NCI-H82 (cell line): ENCODE measurements around the gene RBMS3.

Source experiments
- DNase-seq: peaks from one replicate; lab custom pipeline; 2025; lab: John Stamatoyannopoulos, UW

RBMS3 gene

DNA sequence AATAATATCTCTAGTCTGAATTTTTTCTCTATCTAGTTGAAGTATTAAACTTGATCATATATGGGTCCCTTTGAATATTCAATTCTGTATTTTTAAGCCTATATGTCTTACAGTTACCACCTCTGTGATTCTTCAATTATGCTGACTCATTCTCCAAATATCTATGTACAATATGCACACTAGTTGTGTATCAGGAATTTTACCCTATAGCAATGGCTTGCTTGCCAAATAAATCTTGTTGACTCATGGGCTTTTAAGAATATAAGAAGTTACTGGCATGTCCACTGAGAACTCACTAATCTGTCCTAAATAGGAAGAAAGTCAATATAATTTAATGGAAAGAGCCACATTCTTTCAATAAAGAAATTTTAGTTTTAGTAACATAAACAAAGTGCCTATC lies 656.3 kb downstream of the RBMS3 start:
- no peak for DNase-seq

GRCh38 chr3:29940759-29941323 lies 660.0 kb downstream of the RBMS3 start:
- DNase-seq, result no peak

GRCh38 chr3:29942297-29942696 lies 661.4 kb downstream of the RBMS3 start:
- DNase-seq, result no peak

DNA sequence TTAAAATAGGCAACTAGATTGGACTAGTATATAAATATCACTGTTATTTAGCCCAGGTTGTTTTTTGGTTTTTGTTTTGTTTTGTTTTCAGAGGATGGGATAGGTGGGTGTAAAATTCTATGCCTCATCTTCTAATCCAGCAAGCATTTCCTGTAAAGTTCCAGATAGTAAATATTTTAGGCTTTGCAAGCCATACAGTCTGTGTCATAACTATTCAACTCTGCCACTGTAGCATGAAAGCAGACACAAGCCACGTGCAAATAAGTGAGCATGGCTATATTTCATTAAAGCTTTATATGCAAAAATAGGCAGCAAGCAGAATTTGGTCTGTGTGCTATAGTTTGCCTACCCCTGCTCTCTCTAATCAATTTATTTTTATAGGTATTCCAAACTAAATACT lies 668.3 kb downstream of the RBMS3 start:
- no peak for DNase-seq

DNA sequence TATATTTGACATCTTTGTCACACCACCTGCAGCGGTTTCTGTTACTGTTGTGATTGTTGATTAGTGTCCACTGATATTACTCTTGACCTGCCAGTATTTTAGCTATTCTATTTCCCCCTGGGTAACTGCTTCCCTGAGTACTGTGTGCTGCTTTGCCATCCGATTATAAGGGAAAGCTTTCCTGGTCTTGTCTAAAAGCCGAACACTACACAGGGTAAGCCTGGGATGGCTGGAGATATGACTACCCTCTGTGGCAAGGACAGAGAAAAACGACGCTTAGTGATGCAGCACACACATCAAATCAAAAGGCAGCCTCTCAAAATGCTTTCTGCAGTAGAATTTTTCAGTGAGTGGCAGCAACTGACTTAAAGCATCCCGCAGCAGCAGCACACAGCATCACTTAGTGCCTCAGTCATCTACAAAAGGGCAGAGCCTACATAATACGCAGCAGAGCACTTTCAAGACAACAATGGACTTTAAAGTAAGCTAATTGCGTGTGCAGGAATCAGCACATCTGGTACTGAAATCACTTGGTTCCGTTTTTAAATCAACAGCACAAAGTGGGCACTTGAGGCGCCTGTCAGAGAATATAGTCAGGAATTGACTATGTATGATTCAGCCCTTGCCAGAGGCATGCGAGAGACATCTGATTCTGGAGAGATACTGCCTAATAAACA lies 669.2 kb downstream of the RBMS3 start:
- DNase-seq, result no peak

- no peak for DNase-seq
These were observed 671.6 kb downstream of the RBMS3 start for GRCh38 chr3:29952431-29952830.

DNA sequence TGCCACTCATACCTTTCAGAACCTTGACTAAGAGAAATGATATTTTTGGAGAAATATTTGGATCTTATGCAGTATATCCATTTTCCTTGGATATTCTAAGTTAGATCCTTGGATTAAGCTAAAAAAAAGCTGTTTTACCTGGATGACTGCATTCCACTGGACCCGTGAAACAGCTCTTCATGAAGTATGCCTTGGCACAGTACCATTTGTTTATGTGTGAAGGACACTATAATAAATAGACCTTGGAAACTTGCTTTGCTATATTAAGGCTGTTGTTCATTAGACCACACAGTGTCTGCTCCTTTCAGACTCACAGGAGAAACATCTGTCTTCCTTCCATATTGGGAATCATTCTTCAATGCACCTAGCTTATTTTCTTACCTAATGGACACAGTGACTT lies 674.5 kb downstream of the RBMS3 start:
- no peak for DNase-seq

DNA sequence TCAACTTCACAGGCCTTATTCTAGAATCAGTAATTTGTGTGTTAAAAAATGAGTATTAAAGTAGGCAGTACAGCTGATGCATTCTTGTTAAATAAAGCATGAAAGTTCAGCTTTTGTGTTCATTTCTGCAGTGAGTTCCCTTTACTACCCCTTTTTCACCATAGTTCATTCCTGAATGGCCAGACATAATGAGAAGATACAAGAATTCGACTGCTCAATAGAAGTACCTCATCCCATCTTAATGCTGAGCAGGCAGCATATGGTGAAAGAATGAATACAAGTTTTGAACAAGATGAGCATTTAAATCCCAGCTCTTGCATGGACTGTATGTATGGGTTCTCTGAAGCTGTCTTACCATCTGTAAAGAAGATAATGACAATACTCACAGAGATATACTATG lies 677.9 kb downstream of the RBMS3 start:
- DNase-seq, result no peak

DNA sequence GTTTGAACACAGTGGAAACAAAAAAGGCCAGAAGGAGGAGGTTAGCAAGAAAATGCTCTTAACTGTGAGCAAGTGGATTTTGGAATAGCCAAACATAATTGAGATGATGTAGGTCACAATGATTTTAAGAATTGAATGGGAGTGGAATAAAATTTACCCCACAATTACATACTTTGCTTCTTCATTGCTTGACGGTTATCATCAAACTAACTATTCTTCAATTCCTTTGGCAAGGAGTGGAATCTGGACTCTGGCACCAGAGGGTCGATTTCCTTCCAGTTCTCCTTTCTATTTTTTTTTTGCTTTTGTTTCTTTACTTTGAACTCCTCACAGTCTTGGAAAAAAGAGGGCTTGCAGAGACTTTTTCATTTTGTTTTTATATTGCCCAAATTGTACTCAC lies 691.0 kb downstream of the RBMS3 start:
- no peak for DNase-seq

- no peak for DNase-seq
These were observed 691.6 kb downstream of the RBMS3 start for GRCh38 chr3:29972320-29972993.

DNA sequence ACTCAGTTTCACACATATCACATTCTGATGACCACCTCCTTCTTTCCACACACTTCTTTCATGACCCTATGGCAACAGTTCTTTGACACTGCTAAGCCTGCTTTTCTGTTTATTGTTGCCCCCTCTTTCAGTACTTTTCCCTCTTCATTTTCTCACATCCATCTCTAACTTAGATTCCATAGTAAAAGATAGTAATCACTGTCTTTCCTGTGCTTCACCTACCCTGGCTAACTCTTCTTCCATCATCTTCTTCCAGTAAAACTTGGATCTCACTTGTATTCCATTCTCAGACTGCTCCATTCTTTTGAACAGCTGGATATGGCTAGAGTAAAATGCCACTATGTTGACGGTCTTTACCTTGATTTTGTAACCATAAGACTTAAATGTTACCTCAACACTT lies 692.9 kb downstream of the RBMS3 start:
- no peak for DNase-seq

GRCh38 chr3:29976871-29977270 lies 696.0 kb downstream of the RBMS3 start:
- no peak for DNase-seq

DNA sequence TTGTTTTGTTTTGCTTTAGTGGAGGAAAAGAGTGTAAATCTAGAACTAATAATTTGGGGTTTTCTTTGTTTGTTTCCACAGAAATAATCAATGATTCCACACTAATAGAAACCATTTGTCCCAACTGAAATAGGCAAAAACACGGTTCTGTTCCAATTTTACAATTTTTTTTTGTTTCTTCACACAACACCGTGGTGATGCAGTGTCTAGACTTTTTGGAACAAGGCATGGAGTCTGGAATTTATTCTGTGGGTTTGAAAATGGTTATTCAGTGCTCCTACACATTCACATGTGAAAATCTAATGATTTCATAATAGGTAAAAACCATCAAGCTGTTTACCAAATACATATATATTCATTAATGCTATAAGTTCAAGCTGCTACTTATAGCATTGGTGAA lies 696.5 kb downstream of the RBMS3 start:
- no peak for DNase-seq

GRCh38 chr3:29978036-29978435 lies 697.2 kb downstream of the RBMS3 start:
- no peak for DNase-seq

- no peak for DNase-seq
These were observed 710.3 kb downstream of the RBMS3 start for GRCh38 chr3:29991198-29991597.

DNA sequence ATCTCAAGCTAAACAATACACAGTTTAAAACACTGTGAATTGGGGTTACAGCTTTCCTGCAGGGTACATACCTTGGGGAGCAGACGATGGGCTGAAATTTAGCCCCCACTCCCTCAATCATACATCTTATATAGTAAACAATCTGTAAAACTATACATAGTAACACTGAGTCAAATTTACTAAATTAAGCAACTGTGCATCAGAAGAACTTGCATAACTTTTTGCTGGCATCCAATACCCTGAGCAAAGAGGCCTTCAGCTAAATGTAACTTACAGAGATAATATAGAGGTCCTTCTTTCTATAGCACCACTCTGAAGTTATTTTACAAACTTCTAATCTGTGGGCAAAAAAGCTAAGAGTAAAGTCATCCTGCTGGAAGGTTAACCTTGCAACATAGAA lies 721.9 kb downstream of the RBMS3 start:
- no peak for DNase-seq

- no peak for DNase-seq
These were observed 722.9 kb downstream of the RBMS3 start for GRCh38 chr3:30003741-30004140.

DNA sequence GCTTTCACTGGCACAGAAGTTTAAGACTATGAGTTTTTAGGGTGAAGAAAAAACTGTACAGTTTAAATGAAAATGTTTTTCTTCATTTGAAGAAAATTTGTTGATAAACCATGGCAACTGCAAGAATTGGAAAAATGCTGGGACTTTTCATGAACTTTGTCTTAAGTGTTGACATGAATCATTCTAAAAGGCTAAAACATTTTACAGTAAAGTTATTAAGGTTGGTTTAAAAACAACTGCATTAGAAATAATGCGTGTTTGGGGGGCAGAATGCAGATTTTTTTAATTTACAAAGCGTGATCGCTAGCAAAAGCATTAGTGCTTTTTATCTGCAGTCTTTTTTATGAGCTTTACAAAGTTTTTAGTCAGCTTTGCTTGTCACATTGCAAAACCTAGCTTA lies 723.6 kb downstream of the RBMS3 start:
- DNase-seq, result no peak

DNA sequence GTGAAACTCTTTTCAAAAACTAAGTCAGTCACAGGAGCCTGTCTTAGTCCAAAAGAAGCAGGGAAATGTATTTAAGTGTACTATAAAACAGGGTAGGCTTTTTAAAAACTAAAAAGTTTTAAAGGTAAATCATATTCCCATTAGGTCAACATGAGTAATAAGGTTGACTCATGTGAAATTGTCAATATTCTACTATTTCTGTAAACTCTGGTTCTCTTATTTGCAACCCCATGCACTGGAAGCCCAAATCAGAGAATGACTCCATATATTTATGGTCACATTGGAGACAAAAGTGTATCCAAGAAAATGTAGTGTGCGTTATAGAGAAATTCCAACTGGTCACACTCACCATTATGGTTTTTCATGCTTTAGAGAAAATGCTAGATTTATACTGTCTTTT lies 725.2 kb downstream of the RBMS3 start:
- DNase-seq, result no peak

- no peak for DNase-seq
These were observed 726.8 kb downstream of the RBMS3 start for GRCh38 chr3:30007668-30008067.

DNA sequence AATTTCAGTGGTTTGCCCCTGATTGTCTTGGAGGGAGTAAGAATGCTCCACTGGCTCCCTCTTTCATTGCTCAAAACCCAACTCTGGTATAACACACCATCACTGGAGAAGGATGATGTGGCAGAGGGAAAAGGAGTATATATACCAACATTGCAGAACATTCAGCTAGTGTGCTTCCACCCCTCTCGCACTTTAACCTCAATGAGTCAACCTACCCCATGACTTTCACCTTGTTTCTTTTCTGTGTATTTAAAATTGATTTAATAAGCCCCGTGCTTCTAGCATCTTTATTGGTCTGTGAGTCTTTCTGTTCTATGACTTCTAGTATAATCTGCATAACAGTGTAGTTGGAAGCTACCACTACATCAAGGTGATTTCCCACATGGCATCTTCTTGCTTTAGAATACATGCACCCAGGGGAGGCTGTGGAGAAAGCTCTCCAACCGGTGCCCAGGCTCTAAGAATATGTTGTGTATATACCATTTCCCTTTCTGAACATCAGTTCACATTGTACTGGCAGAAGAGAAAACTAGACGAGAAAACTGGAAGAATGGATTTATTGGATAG lies 730.4 kb downstream of the RBMS3 start:
- no peak for DNase-seq

- DNase-seq, result peak; percentile 85
These were observed 732.2 kb downstream of the RBMS3 start for GRCh38 chr3:30012941-30013543.

GRCh38 chr3:30017901-30018300 lies 737.0 kb downstream of the RBMS3 start:
- DNase-seq, result no peak
